Endothelial cell of umbilical vein (primary cell): ENCODE data around the gene RAB14. TPM values are rescaled to one million over a fixed set of nuclear protein-coding genes. Genes with fewer than 3 reads are reported as not detected.

ENCODE experiments used
- BruUV-seq: library from RNA; stranded (reverse); fragments of 400-500 nt; replicated peaks from 2 replicates; lab custom pipeline; 2021; lab: Mats Ljungman, UMichigan
- CTCF ChIA-PET: fragments of 300-600, 350-600 bp; sonication (Branson Sonifier 250); formaldehyde crosslinking; loops from one replicate; lab custom pipeline; 2021; ENCODE audit warnings: antibody characterized with exemption, inconsistent platforms; lab: Charles Lee
- POLR2A ChIA-PET: fragments of 300-600, 350-600 bp; sonication (Branson Sonifier 250); formaldehyde crosslinking; loops from one replicate; lab custom pipeline; 2021; ENCODE audit warnings: antibody characterized with exemption, inconsistent platforms; lab: Charles Lee
- DNase-seq: peaks from one replicate; pipeline ENCODE4 v3.0.0-alpha.2; 2011; ENCODE audit warnings: low read depth, low spot score
- FAIRE-seq: peaks from 2 replicates; lab custom pipeline; 2011; peaks lifted over from hg19 to GRCh38; lab: Jason Lieb, UNC
- H2AFZ ChIP-seq: 2 replicates; pipeline ENCODE4 v1.6.0; 2012; ENCODE audit warnings: low read depth, low read length, control low read depth, inconsistent platforms
- H3K27ac ChIP-seq: 2 replicates; pipeline ENCODE4 v1.5.1; 2011; ENCODE audit warnings: low read depth, mild to moderate bottlenecking, control low read depth, low read length, moderate library complexity; ENCODE audit not compliant: insufficient read depth
- H3K27me3 ChIP-seq, 2 experiments: 2 replicates each; pipeline versions ENCODE4 v1.6.0 to v1.6.1; 2011; ENCODE audit warnings: low read length in 2 of 2, mixed read lengths in 1 of 2; ENCODE audit not compliant: control insufficient read depth in 2 of 2, insufficient read depth in 2 of 2
- H3K36me3 ChIP-seq, 2 experiments: 2 replicates in 1 of 2; 3 replicates in 1 of 2; pipeline ENCODE4 v1.5.1; 2011; ENCODE audit warnings: low read length in 2 of 2, mild to moderate bottlenecking in 1 of 2, moderate library complexity in 1 of 2; ENCODE audit not compliant: control insufficient read depth in 2 of 2, insufficient read depth in 2 of 2; ENCODE audit errors: extremely low read depth in 1 of 2
- H3K4me1 ChIP-seq: 3 replicates; pipeline ENCODE4 v1.5.1; 2011; ENCODE audit warnings: mild to moderate bottlenecking, low read length; ENCODE audit not compliant: control insufficient read depth, insufficient read depth; ENCODE audit errors: extremely low read depth
- H3K4me2 ChIP-seq: 2 replicates; pipeline ENCODE4 v1.6.1; 2011; ENCODE audit warnings: low read length, control low read depth, mixed read lengths; ENCODE audit not compliant: insufficient read depth
- H3K4me3 ChIP-seq, 3 experiments: fragments of 200-600 bp in 1 of 3; sonication (generic), shearing (Covaris generic) in 1 of 3; replicated peaks in 1 of 3; 2 replicates each; pipeline ENCODE4 v1.5.1; 2011 to 2016; ENCODE audit warnings: control low read depth in 3 of 3, low read length in 3 of 3, mild to moderate bottlenecking in 2 of 3, inconsistent platforms in 1 of 3, low read depth in 1 of 3, moderate library complexity in 1 of 3; ENCODE audit not compliant: insufficient read depth in 1 of 3
- H3K79me2 ChIP-seq: 2 replicates; pipeline ENCODE4 v1.6.0; 2012; ENCODE audit warnings: low read length, inconsistent platforms; ENCODE audit not compliant: control insufficient read depth, insufficient read depth
- H3K9ac ChIP-seq: replicated peaks from 2 replicates; pipeline ENCODE3; 2011; ENCODE audit warnings: low read length, control low read depth; ENCODE audit not compliant: insufficient read depth; ENCODE audit errors: extremely low read depth
- H3K9me1 ChIP-seq: replicated peaks from 3 replicates; pipeline ENCODE4 v1.6.0; 2011; ENCODE audit warnings: mild to moderate bottlenecking, low read length; ENCODE audit not compliant: control insufficient read depth, insufficient read depth; ENCODE audit errors: extremely low read depth
- H3K9me3 ChIP-seq: replicated peaks from 2 replicates; pipeline ENCODE4 v1.5.1; 2012; ENCODE audit warnings: low read length, inconsistent platforms; ENCODE audit not compliant: control insufficient read depth, insufficient read depth
- H4K20me1 ChIP-seq: replicated peaks from 2 replicates; pipeline ENCODE3; 2011; ENCODE audit warnings: mild to moderate bottlenecking, low read length; ENCODE audit not compliant: control insufficient read depth, insufficient read depth; ENCODE audit errors: extremely low read depth
- CTCF ChIP-seq, 2 donors: IDR thresholded peaks; 1 replicate in 1 of 2; 2 replicates in 1 of 2; pipeline ENCODE4 v1.5.1; 2011; ENCODE audit warnings: low read length in 2 of 2, mild to moderate bottlenecking in 2 of 2, moderate library complexity in 2 of 2, control low read depth in 1 of 2, inconsistent platforms in 1 of 2, low read depth in 1 of 2; ENCODE audit not compliant: insufficient read depth in 1 of 2; ENCODE audit errors: extremely low read depth in 1 of 2
- EZH2 ChIP-seq: IDR thresholded peaks from 2 replicates; pipeline ENCODE4 v1.6.1; 2012; ENCODE audit warnings: borderline replicate concordance, low read depth, mild to moderate bottlenecking, moderate library complexity, low read length, inconsistent platforms; ENCODE audit not compliant: severe bottlenecking
- FOS ChIP-seq: IDR thresholded peaks from 2 replicates; pipeline ENCODE4 v1.6.1; 2011; ENCODE audit warnings: mild to moderate bottlenecking, low read length, moderate library complexity, borderline replicate concordance; ENCODE audit not compliant: insufficient read depth
- GATA2 ChIP-seq: IDR thresholded peaks from 2 replicates; pipeline ENCODE4 v1.7.0; 2011; ENCODE audit warnings: low read depth, mild to moderate bottlenecking, moderate library complexity, mixed read lengths, low read length; ENCODE audit not compliant: insufficient read length, insufficient read depth
- JUN ChIP-seq: IDR thresholded peaks from 2 replicates; pipeline ENCODE4 v1.6.1; 2011; ENCODE audit warnings: borderline replicate concordance, low read depth; ENCODE audit not compliant: insufficient read length, insufficient read depth
- MAX ChIP-seq: IDR thresholded peaks from 2 replicates; pipeline ENCODE4 v1.6.1; 2011; ENCODE audit not compliant: insufficient read depth, insufficient read length
- MYC ChIP-seq: IDR thresholded peaks from one replicate; pipeline ENCODE4 v1.6.1; 2011; ENCODE audit warnings: mild to moderate bottlenecking, low read depth, low read length
- POLR2A ChIP-seq: IDR thresholded peaks from 2 replicates; pipeline ENCODE4 v1.6.1; 2012; ENCODE audit warnings: low read depth, mild to moderate bottlenecking, control low read depth, low read length
- POLR2AphosphoS5 ChIP-seq: IDR thresholded peaks from 2 replicates; pipeline ENCODE4 v1.6.1; 2012; ENCODE audit warnings: low read depth, mild to moderate bottlenecking, control low read depth, low read length, moderate library complexity; ENCODE audit not compliant: insufficient read depth
- dilution Hi-C: fragments of 300-500 bp; cut with MboI; formaldehyde crosslinking; loops from one replicate; pipeline ENCODE4 v1.15.0; 2019; ENCODE audit warnings: low sequenced_read_pairs; ENCODE audit not compliant: extremely low pct_ligation_motif_present
- intact Hi-C: fragments of 100-400 bp; cut with micrococcal nuclease; formaldehyde crosslinking; loops from one replicate; pipeline ENCODE4 v1.10.0; 2022
- polyA plus RNA-seq, 4 experiments: library from polyadenylated mRNA; depleted of rRNA in 3 of 4; stranded (reverse) in 3 of 4; unstranded in 1 of 4; fragments of >200 nt; gene quantifications; 2 replicates each; pipeline versions ENCODE4 v1.2.1 to v1.2.3, GENCODE V29; 2011 to 2012; ENCODE audit warnings: missing spikeins in 1 of 4
- total RNA-seq: library from RNA; stranded (reverse); gene quantifications from 2 replicates; pipeline ENCODE4 v1.2.3, GENCODE V29; 2021

The RAB14 gene
- total and polyA plus RNA-seq, 2 donors (not counting 3 experiments of a cell fraction or from before 2014, with no cell fraction given): 18.9 to 79.3 TPM

DNA sequence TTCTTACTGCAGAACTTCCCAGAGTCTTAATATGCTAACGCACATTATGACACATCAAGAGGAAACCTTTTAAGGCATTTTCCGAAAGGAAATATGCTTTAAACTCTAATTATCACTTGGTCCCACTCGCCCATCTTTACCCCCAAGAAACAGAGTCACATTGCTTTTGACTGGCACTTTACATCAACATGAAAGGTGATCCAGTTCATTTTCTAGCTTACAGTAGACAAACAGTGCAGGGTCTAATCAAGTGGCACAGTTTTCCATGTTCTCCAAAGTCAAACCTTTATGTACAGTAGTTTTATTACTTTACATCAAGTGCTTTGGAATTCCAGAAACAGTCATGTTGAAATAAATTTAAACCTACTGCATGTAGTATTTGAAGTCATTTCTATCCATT is 12.0 kb downstream of the RAB14 start:
- Histone ChIP-seq H3K4me2 (no peak overlapping the region), H3K27ac (no peak overlapping the region), H3K9me3 (no peaks in the 10 kb centered on the region), H2AFZ (no peak overlapping the region), H4K20me1 (peaks cover 25% of the 10 kb centered on the region), H3K27me3 (no peaks in the 10 kb centered on the region), H3K9me1 (peaks cover 3% of the 10 kb centered on the region), H3K9ac (no peak overlapping the region), H3K79me2 (peaks cover 95% of the 10 kb centered on the region), H3K4me3 (no peak overlapping the region), H3K4me1 (peaks cover 2% of the 10 kb centered on the region), H3K36me3 (peaks cover 0 to 4% of the 10 kb centered on the region in 2 experiments)
- intact Hi-C loops (no loop called here), dilution Hi-C loops (no loop called here)
- BruUV-seq: no TSS peak
- DNase-seq: no peak
- POLR2A ChIA-PET: no interaction called here
- TF ChIP-seq POLR2A (no peak), EZH2 (no peak), JUN (no peak), GATA2 (no peak), MYC (no peak), CTCF (IDR thresholded peaks at IDR 0.05; ENCODE audit: extremely low read depth in 1 of 2, insufficient read depth in 1 of 2, low read depth in 1 of 2, low read length in 2 of 2) (no peak), FOS (no peak), POLR2AphosphoS5 (no peak), MAX (no peak)
- CTCF ChIA-PET: interaction anchor here (2.1 kb wide), 2 partner anchors 10 to 21 kb away, joined by 4 to 6 read pairs; no protein-coding TSS in a partner anchor
- no peak for FAIRE-seq
